ENCODE measurements around the gene MXRA8.
"Not testable (repeated sequence)": the region's sequence is repeated elsewhere in the genome, so short reads cannot be mapped to it uniquely, and the experiment has no call there.

Gene MXRA8

DNA sequence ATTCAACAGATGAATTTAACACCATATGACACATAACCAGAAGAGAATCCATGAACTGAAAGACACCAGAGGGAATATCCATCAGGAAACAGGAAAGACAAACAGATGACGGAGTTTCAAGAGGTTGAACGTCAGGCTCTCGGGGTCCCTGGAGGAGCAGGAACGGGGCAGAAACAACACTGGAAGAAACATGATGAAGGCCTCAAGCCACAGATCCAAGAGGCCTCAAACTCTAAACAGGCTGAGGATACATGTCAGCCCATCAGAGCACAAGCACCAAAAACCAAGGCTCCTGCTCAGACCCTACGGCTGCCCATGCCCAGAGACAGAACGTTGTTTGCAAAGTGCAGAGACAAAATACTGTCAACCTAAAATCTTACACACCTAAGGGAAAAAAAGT lies 40.9 kb downstream of the MXRA8 start:
- ChIA-PET CTCF (no interaction called here), POLR2A (no interaction called here)
- TF ChIP-seq, protein P1, sequence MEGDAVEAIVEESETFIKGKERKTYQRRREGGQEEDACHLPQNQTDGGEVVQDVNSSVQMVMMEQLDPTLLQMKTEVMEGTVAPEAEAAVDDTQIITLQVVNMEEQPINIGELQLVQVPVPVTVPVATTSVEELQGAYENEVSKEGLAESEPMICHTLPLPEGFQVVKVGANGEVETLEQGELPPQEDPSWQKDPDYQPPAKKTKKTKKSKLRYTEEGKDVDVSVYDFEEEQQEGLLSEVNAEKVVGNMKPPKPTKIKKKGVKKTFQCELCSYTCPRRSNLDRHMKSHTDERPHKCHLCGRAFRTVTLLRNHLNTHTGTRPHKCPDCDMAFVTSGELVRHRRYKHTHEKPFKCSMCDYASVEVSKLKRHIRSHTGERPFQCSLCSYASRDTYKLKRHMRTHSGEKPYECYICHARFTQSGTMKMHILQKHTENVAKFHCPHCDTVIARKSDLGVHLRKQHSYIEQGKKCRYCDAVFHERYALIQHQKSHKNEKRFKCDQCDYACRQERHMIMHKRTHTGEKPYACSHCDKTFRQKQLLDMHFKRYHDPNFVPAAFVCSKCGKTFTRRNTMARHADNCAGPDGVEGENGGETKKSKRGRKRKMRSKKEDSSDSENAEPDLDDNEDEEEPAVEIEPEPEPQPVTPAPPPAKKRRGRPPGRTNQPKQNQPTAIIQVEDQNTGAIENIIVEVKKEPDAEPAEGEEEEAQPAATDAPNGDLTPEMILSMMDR (IDR thresholded peaks at IDR 0.05; ENCODE audit: control extremely low read depth, extremely low read depth, low read depth, missing control alignments) = no peak
- no peak for DNase-seq (ENCODE audit: extremely low spot score)

DNA sequence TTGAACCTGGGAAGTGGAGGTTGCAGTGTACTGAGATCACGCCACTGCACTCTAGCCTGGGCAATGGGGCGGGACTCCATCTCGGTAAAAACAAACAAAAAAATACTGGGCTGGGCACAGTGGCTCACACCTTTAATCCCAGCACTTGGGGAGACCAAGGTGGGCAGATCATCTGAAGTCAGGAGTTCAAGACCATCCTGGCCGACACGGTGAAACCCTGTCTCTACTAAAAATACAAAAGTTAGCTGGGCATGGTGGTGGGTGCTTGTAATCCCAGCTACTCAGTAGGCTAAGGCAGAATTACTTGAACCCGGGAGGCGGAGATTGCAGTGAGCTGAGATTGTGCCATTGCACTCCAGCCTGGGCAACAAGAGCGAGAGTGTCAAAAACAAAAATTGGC lies 42.2 kb downstream of the MXRA8 start:
- POLR2A ChIA-PET; CTCF ChIA-PET; DNase-seq (ENCODE audit: extremely low spot score): not testable (repeated sequence)

DNA sequence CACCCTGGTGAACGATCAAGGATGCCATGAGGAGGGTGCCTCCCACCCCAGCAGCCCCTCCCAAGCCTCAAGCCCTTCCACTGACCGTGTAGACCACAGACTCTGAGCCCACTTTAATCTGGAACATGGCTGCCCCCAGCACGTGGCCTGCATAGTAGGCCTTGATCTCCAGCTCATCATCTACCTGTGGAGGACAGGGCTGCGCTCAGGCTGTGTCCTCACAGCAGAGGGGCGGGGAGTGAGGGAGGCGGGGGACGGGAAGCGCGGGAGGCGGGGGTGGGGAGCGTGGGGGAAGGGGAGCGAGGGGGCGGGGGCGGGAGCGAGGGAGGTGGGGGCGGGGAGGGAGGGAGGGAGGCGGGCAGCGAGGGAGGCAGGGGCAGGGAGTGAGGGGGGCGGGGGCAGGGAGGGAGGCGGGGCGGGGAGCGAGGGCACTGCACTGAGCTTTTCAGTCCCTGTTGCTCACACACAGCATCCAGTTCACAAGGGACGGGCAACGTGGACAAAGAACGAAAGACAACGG lies 42.9 kb downstream of the MXRA8 start:
- TF ChIP-seq, protein P1 (IDR thresholded peaks at IDR 0.05; ENCODE audit: control extremely low read depth, extremely low read depth, low read depth, missing control alignments) = no peak
- ChIA-PET CTCF (interaction anchor here (1.5 kb wide), 1 partner anchor 56 kb away, joined by 4 read pairs; no protein-coding TSS in a partner anchor), POLR2A (no interaction called here)
- no peak for DNase-seq (ENCODE audit: extremely low spot score)

DNA sequence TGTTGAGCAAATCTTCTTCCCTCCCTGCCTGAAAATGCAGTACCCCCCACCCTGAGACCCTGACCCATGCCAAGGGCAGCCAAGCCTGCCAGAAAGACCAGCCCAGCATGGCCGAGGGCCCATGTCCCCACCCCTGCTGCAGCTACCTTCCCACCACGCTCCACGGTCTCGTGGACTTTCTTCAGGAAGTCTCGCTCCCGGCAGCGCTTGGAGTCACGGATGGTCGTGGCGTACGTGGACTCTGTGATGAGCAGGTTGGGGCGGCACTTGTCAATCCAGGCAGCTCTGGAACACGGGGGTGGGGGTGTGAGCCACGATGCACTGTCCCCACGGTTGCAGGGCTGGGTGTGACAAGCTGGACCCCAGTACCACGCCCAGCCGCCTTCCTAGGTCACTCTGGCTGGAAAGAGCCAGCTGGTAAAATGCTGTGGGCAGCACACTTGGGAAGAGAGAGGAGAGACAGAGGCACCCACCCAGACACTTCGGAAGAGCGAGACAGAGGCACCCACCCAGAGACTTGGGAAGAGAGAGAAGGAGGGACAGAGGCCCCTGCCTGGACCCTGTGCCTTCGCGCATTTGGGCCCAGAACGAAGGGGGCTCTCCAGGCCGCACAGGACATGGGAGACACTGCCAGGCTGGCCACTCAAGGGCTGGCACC lies 43.5 kb downstream of the MXRA8 start:
- ChIA-PET CTCF (interaction anchor here (1.5 kb wide), 1 partner anchor 57 kb away, joined by 4 read pairs; no protein-coding TSS in a partner anchor), POLR2A (no interaction called here)
- DNase-seq (ENCODE audit: extremely low spot score) = no peak
- TF ChIP-seq, protein P1 (IDR thresholded peaks at IDR 0.05; ENCODE audit: control extremely low read depth, extremely low read depth, low read depth, missing control alignments) = no peak

DNA sequence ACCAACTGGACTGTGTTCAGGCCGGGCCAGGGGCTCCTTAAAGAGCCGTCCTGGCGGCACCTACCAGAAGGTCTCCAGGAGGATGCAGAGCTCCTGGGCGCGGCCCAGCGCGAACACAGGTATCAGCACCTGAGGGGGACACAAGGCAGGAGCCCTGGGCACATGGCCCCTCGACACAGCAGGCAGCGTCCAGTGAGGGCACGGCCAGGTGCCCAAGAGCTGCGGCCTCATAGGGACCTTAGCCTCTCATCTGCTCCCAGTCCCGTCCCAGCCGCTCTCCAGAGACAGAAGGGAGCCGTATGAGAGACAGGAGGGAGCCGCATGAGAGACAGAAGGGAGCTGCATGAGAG lies 44.1 kb downstream of the MXRA8 start:
- POLR2A ChIA-PET = no interaction called here

DNA sequence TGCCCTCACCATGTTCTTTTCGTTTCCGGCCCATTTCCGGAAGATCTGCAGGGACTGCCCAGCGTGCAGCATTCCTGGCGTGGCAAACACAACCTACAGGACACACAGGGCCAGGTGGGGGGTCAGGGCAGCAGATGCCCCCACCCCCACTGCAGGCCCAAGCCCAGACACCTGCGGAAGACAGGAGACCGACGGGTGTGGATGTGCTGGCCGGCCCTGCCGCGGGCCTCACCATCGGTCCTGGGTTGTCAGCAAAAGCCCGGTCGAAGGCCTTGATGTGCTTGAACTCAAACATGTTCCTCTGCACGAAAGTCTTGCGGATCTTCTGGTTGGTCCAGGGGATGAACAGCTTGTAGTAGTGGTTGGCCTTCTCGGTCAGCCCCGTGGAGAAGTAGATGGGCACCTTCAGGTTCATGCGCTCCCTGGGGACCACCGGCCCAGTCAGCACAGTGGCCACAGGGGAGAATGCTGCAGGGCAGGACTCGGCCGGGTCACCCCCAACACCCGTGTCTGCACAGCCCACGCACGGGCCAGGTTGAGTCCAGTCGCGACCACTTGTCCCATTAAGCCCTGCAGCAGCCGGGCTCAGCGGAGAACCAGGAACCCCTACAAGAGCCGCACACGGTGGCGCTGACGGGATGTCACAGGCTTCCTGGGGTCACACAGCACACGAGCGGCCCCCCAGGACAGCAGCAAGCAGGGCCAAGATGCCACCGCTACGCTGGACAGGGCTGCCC lies 44.7 kb downstream of the MXRA8 start:
- CTCF ChIA-PET = interaction anchor here (0.7 to 1.5 kb wide), 2 partner anchors 22 to 58 kb away, joined by 3 to 4 read pairs; no protein-coding TSS in a partner anchor
- TF ChIP-seq, protein P1 (IDR thresholded peaks at IDR 0.05; ENCODE audit: control extremely low read depth, extremely low read depth, low read depth, missing control alignments) = no peak
- POLR2A ChIA-PET = no interaction called here
- no peak for DNase-seq (ENCODE audit: extremely low spot score)

More for the DNA sequence above, 44.1 kb downstream of the MXRA8 start:
- no peak for DNase-seq (ENCODE audit: extremely low spot score)
- TF ChIP-seq, protein P1 (IDR thresholded peaks at IDR 0.05; ENCODE audit: control extremely low read depth, extremely low read depth, low read depth, missing control alignments) = no peak
- CTCF ChIA-PET = interaction anchor here (1.5 kb wide), 1 partner anchor 57 kb away, joined by 4 read pairs; no protein-coding TSS in a partner anchor

Measured in GM10248 (cell line).